HG02571 (cell line): ENCODE measurements around the gene HSPG2.
"Not testable (repeated sequence)": the region's sequence is repeated elsewhere in the genome, so short reads cannot be mapped to it uniquely, and the experiment has no call there.

ENCODE experiments used
- ATAC-seq: cut with Tn5 transposase; IDR thresholded peaks from one replicate; pipeline ENCODE4 v1.9.1; 2021; ENCODE audit warnings: mild to moderate bottlenecking, moderate library complexity; ENCODE audit not compliant: unreplicated experiment

HSPG2 gene

GRCh38 chr1:21830792-21831453 lies 106.2 kb downstream of the HSPG2 start:
- no peak for ATAC-seq

- no peak for ATAC-seq
These were observed 107.8 kb downstream of the HSPG2 start for GRCh38 chr1:21829294-21829693.

DNA sequence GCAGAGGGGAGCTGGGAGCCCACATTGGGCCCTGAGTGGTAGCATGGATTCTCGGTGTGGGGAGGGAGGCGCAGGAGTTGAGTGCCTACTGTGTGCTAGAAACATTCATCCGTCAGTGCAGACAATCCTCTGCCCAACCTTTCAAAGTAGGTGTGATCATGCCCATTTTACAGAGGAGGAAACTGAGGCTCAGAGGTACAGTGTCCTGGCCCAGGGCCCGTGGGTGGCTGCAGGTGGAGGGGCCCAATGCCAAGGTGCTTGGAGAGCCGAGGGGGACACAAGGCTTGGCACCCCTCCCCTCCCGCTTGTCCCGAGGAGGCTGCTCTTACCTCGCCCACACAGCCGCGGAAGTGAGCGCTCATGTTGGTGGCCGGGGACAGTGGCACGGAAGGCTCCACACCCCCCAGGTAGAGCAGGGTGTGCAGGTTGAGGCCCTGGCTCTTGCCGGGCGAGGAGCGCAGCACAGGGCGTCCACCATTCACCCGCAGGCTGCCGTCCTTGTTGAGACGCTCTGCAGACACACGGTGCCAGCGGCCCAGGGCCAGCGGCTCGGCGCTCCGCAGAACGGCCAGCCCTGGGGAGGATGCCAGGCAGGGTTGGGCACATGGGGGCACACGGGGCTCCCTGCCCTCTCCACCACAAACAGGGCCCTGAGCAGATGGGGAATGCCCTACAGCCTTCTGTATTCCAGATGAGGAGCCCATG lies 108.5 kb downstream of the HSPG2 start:
- ATAC-seq = no peak

GRCh38 chr1:21828075-21828474 lies 109.0 kb downstream of the HSPG2 start:
- no peak for ATAC-seq

GRCh38 chr1:21827141-21827679 lies 109.9 kb downstream of the HSPG2 start:
- no peak for ATAC-seq

GRCh38 chr1:21826694-21827093 lies 110.4 kb downstream of the HSPG2 start:
- ATAC-seq = not testable (repeated sequence)

DNA sequence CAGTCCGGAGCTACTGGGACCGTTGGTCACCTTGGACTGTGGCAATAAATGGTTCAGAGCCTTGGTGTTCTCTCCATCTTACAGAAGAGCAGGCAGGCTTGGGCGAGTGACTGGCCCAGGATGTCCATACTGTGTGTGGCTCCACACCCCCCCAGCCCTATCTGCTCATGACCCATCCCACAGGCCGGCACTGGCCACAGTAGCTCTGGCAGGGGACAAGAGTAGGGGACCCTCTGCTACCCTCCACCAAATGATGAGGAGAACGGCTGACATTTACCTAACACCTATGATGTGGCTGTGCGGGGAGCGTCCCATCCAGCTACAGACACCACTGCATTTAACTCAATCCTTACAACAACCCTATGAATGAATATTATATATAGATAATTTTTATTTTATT lies 111.7 kb downstream of the HSPG2 start:
- ATAC-seq = no peak

DNA sequence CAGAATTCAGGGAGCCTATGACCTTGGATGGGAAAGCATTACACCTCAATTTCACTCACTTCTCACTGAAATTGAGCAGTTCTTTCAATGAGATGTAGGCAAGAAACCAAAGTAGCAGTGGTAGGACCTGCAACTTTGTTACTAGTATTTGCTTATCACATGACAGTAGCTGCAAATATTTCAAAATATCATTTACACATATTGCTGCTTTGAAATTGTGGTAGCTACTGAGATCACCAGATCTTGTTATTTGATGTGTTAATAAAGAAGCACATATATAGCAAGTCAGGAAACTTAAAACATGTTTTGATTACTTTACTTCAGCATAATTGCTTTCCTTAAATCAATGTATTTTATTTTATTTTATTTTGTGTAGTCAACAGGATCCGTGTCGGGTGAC lies 112.2 kb downstream of the HSPG2 start:
- no peak for ATAC-seq

DNA sequence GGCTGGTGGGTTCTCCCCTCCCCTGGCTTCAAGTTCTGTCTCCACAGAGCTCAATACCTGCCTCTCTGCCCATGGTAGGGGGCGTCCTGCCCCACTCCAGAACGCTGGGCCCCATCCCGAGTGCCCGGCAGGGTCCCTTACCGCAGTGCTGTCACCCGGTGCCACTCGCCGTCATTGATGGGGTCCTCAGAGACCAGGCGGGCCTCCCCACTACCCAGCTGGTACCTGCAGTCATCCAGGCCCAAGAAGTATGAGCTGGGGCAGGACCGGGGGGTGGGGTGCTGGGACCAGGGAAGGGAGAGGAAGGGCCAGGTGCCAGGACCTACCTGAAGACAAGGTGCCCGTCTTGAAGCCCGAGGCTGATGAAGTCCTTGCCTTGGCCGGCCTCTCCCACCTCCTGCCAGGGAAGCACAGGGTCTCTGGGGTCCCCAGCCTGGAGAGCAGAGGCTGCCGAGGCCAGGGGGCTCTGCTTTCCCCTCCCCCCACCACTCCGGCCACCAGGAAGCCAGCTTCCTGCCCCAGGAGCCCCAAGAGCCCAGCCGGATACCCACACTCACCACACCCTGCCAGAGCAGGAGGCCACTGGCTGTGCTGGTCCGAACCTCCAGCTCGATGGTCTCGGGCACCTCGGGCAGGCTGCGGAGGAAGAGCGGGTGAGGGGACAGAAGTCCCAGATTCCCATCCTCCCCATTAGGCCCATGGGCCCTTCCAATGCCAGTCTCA lies 113.0 kb downstream of the HSPG2 start:
- ATAC-seq = no peak

GRCh38 chr1:21823206-21823979 lies 113.7 kb downstream of the HSPG2 start:
- ATAC-seq = no peak

DNA sequence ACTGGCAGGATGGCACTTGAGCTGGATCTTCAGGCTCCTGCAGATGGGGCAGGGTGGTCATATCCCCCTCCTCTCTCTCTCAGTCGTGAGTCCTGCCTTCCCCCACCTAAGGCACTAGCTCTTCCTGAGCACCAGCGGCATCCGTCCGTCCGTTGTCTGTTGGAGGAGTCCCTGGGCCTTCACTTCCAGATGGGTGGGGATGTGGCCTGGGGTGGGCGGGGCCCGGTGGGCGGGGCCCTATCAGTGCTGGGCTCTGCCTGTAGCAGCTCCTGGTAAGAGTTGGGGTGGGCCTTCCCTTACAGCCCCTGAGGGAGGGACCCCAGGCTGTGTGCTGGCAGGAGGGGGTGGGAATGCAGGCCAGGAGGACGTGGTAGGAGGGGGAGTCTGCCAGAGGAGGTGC lies 114.8 kb downstream of the HSPG2 start:
- ATAC-seq = no peak

GRCh38 chr1:21821385-21822019 lies 115.6 kb downstream of the HSPG2 start:
- no peak for ATAC-seq

DNA sequence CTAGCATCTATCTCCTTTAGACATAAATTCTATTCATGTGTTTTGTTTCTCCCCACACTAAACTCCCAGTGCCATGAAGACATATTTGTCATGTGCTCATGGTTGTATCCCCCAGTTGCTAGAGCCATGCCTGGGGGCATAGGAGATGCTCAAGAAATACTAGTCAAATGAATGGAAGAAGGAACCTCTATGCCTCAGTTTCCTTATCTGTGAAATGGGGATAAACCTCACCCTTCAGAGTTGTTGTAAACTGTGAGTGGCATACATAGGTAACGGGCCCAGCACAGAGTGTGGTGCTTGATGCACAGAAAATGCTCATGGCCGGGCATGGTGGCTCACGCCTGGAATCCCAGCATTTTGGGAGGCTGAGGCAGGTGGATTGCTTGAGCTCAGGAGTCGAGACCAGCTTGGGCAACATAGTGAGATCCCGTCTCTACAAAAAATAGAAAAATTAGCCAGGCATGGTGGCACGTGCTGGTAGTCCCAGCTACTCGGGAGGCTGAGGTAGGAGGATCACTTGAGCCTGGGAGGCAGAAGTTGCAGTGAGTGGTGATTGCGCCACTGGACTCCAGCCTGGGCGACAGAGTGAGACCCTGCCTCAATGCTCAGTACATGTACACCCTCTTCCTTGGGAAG lies 116.4 kb downstream of the HSPG2 start:
- no peak for ATAC-seq

GRCh38 chr1:21818656-21819055 lies 118.5 kb downstream of the HSPG2 start:
- no peak for ATAC-seq

GRCh38 chr1:21816602-21817302 lies 120.4 kb downstream of the HSPG2 start:
- no peak for ATAC-seq

DNA sequence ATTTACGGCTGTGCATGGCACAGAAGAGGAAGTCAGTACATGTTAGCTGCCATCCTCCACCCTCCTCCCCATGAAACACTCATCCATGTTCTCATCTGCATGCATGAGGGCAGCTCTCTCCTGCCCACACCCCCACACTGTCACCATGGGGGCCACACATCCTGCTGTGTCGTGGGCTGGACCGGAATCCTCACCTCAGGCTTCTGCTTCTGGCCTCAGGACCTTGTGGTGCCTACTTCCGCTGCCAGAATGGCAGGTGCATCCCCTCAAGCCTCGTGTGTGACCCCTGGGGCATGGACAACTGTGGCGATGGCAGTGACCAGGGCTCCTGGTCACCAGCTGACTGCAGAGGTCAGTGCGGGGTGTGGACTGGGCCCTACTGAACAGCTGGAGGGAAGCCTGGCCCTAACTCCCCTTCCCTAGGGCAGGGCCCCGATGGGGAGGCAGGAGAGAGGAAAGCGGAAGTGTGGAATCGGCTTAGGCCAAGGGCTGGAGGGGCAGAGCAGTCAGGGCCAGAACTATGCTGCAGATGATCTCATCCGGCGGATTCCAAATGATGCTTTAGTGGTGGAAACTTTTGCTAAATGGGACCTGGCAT lies 121.3 kb downstream of the HSPG2 start:
- no peak for ATAC-seq

GRCh38 chr1:21814981-21815582 lies 122.0 kb downstream of the HSPG2 start:
- no peak for ATAC-seq

DNA sequence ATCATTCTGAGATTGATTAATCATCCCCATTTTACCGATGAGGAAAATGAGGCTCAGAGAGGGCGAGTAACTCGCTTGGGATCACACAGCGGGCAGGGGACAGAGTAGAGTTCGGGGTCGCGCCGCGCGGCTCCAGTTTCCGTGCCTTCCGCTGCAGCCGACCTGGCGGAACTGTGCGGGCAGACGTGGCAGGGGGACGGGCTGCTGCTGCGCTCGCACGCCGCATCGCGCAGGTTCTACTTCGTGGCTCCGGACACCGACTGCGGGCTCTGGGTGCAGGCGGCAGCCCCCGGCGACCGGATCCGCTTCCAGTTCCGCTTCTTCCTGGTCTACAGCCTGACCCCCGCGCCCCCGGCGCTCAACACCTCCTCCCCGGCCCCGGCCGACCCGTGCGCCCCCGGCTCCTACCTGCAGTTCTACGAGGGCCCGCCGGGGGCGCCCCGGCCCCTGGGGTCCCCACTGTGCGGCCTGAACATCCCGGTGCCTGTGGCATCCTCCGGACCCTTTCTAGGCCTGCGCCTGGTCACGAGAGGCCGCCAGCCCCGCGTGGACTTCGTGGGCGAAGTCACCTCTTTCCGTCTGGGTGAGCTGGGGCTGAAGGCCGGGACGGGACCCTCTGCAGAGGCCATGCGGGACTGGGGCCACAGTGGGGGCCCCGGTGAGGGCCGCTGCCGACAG lies 122.7 kb downstream of the HSPG2 start:
- no peak for ATAC-seq
